Sigmoid colon (tissue), 4 donors: ENCODE results near the gene POLE.

Experiments used
- EP300 ChIP-seq, 4 donors: sonication (generic); formaldehyde crosslinking; IDR thresholded peaks; one replicate each; pipeline ENCODE4 v1.6.1; 2017; ENCODE audit warnings: antibody characterized with exemption in 4 of 4
- POLR2A ChIP-seq, 2 donors: fragments of 450-650 bp; IDR thresholded peaks; one replicate each; pipeline ENCODE4 v1.6.1; 2016; ENCODE audit warnings: antibody characterized with exemption in 2 of 2, mild to moderate bottlenecking in 2 of 2, moderate library complexity in 2 of 2
- POLR2AphosphoS5 ChIP-seq, 4 donors: sonication (generic); formaldehyde crosslinking; IDR thresholded peaks; one replicate each; pipeline ENCODE4 v1.6.1; 2017; ENCODE audit warnings: antibody characterized with exemption in 4 of 4
- TF ChIP-seq, protein P1 (sequence below), 4 experiments: fragments of 450-650 bp in 3 of 4; fragments of 200-600 bp in 1 of 4; IDR thresholded peaks; one replicate each; pipeline ENCODE4 v1.5.1; 2016 to 2019; ENCODE audit warnings: antibody characterized with exemption in 4 of 4, mild to moderate bottlenecking in 3 of 4, moderate library complexity in 2 of 4

DNA sequence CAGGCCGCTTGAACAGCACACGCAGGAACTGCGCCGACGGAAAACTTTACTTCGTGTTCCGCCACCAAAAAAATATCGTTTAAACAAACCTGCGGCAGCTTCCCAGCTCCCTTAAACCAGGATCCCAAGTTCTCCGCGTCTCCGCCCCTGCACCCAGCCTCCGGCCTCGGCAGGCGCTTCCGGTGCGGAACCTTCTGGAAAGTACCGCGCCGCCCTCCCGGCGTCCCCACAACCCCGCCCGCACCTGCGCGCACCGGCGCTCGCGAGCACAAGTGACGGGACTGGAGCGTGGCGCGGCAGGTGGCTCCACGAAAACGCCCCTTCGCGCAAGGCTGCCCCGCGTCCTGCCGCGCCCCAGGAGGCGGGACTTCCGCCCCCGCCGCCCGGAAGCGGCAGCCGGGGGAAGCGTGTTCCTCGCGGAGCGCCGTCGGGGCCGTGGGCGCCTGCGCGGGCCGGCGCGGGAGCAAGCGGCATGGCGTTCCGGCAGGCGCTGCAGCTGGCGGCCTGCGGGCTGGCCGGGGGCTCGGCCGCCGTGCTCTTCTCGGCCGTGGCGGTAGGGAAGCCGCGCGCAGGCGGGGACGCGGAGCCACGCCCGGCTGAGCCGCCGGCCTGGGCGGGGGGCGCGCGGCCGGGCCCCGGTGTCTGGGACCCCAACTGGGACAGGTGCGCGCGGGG lies 23.4 kb upstream of the POLE start, which contains the start of gene PGAM5:
- TF ChIP-seq, protein P1, sequence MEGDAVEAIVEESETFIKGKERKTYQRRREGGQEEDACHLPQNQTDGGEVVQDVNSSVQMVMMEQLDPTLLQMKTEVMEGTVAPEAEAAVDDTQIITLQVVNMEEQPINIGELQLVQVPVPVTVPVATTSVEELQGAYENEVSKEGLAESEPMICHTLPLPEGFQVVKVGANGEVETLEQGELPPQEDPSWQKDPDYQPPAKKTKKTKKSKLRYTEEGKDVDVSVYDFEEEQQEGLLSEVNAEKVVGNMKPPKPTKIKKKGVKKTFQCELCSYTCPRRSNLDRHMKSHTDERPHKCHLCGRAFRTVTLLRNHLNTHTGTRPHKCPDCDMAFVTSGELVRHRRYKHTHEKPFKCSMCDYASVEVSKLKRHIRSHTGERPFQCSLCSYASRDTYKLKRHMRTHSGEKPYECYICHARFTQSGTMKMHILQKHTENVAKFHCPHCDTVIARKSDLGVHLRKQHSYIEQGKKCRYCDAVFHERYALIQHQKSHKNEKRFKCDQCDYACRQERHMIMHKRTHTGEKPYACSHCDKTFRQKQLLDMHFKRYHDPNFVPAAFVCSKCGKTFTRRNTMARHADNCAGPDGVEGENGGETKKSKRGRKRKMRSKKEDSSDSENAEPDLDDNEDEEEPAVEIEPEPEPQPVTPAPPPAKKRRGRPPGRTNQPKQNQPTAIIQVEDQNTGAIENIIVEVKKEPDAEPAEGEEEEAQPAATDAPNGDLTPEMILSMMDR (IDR thresholded peaks at IDR 0.05) = no peak
- TF ChIP-seq POLR2AphosphoS5 (IDR thresholded peaks at IDR 0.05) (peak; percentile 20 to 85 (median 72)), POLR2A (IDR thresholded peaks at IDR 0.05) (peak in 1 of 2 donors; percentile 22), EP300 (IDR thresholded peaks at IDR 0.05) (no peak)
